COLO668 (cell line): ENCODE measurements around the gene DCK.
"Not testable (repeated sequence)": the region's sequence is repeated elsewhere in the genome, so short reads cannot be mapped to it uniquely, and the experiment has no call there.

Experiments
- DNase-seq: peaks from one replicate; lab custom pipeline; 2025; ENCODE audit not compliant: unreplicated experiment; lab: John Stamatoyannopoulos, UW

Gene DCK

DNA sequence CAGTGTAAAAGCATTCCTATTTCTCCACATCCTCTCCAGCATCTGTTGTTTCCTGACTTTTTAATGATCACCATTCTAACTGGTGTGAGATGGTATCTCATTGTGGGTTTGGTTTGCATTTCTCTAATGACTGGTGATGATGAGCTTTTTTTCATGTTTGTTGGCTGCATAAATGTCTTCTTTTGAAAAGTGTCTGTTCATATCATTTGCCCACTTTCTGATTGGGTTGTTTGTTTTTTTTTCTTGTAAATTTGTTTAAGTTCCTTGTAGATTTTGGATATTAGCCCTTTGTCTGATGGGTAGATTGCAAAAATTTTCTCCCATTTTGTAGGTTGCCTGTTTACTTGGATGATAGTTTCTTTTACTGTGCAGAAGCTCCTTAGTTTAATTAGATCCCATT is 6.2 kb downstream of the DCK start:
- DNase-seq, result not testable (repeated sequence)

DNA sequence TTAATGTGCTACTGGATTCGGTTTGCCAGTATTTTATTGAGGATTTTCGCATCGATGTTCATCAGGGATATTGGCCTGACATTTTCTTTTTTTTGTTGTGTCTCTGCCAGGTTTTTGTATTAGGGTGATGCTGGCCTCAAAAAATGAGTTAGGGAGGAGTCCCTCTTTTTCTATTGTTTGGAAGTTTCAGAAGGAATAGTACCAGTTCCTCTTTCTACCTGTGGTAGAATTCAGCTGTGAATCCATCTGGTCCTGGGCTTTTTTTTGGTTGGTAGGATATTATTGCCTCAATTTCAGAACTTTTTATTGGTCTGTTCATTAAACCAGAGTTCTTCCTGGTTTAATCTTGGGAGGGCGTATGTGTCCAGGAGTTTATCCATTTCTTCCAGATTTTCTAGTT is 7.9 kb downstream of the DCK start:
- not testable (repeated sequence) for DNase-seq

DNA sequence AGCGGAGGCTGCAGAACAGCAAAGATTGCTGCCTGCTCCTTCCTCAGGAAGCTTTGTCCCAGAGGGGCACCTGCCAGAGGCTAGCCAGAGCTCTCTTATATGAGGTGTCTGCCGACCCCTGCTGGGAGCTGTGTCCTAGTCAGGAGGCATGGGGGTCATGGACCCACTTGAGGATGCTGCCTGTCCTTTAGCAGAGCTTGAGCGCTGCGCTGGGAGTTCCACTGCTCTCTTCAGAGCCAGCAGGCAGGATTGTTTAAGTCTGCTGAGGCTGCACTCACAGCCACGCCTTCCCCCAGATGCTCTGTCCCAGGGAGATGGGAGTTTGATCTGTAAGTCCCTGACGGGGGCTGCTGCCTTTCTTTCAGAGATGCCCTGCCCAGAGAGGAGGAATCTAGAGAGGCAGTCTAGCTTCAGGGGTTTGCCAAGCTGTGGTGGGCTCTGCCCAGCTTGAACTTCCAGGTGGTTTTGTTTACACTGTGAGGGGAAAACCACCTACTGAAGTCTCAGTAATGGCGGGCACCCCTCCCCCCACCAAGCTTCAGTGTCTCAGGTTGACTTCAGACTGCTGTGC is 10.9 kb downstream of the DCK start:
- DNase-seq, result peak; percentile 10

DNA sequence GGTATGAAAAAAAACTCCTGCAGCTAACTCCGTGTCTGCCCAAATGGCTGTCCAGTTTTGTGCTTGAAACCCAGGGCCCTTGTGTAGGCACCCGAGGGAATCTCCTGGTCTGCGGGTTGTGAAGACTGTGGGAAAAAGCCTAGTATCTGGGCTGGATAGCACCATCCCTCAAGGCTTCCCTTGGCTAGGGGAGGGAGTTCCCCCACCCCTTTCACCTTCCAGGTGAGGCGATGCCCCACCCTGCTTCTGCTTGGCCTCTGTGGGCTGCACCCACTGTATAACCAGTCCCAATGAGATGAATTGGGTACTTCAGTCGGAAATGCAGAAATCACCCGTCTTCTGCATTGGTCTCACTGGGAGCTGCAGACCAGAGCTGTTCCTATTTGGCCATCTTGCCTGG is 11.6 kb downstream of the DCK start:
- DNase-seq, result not testable (repeated sequence)

DNA sequence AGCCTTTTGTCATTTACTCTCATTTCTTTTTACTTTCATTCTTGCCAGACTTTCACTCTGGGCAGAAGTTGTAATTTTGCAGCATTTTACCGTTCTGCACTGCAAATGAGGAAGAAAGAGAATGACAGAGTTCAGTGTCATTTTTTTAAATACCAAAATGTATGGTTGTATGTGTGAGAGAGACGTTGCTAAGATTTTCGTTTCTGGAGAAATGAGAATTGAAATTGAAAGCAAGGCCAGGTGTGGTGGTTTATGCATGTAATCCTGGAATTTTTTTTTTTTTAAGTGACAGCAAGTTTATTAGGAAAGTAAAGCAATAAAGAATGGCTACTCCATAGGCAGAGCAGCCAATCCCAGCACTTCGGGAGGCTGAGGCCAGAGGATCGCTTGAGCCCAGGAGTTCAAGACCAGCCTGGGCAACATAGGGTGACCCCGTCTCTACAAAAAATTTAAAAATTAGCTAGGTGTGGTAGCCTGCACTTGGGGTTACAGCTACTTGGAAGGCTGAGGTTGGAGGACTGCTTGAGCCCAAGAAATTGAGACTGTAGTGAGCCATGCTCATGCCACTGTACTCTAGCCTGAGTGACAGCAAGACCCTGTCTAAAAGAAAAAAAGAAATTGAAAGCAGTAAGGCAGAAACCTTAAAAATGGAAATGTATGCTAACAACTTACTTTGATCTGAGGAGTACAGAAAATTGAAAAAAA is 12.9 kb downstream of the DCK start:
- DNase-seq, result no peak

DNA sequence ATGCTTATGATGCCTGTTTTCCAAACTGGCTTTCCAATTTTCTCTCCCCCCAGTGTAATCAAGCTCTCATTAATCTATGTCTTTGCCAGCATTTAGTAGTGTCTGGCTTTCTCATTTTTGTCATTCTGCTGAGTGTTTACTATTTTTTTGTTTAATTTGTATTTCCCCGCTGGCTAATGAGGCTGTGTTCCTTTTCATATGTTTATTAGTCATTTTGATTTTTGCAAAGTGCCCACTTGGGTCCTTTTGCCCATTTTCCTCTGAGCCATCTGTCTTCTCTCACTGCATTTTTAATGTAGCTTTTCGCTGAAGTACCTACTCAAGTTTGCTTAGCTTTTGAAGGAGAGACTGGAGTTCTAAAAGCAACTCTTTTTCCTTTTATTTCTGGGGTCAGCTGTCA is 14.7 kb downstream of the DCK start:
- DNase-seq, result no peak

DNA sequence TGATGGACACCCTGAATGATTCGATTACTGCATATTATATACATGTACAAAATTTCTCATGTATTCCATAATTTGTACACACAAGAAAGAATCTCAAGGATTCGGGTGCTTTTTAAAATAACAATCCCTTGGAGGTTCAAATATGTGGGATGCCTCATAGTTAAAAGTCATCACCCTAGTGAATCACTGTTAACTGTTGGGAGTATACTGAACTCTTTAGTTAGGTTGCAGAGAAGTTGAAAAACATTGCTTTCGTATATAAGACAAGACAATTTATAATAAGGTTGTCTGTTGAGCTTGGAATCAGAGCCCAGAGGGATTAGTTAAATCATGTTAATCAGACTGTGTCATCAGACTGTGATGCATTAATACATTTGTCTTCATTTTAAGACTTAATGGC is 15.6 kb downstream of the DCK start:
- DNase-seq, result no peak

DNA sequence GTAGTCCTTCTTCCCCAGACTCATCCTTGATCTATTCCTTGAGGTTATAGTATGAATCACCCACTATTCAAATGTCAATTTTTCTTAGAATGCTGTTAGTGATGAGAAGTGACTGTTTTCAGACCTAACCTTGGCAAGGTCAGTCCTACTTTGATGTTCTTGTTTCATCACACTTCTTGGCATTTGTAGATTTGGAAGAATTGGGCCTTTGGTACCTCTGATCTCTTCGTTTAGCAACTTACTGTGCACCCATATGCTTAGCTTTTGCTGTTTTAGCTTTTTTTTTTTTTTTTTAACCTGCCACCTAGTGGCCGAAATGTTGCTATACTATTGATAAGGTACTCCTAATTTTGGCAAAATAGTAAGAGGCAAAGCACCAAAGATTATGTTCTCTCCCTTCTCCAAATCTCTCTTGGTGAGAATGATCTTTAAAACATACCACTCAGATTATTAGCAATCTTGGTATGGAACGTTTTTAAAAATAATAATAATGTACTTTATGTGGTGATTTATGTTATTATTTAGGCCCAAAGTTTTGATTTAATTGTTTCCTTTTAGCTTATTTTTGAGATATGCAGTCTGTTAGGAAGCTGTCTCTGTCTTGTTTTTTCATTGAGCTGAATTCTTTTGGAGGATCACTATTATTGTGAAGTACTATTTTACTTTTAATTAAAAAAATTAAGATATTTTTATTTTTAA is 16.6 kb downstream of the DCK start:
- DNase-seq, result no peak

DNA sequence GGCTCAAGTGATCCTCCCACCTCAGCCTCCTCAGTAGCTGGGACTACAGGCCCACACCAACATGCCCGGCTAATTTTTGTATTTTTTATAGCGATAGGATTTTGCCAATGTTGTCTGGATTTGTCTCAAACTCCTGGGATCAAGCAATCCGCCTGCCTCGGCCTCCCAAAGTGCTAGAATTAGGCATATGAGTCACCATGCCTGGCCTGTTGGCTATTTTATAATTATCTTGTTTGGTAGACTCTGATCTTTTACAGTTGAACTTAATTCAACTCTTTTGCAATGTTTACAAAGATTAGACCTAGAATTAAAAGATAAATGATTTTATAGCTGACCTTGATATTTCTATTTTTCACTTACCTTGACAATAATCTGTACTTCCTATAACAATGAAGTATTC is 18.0 kb downstream of the DCK start:
- DNase-seq, result no peak

DNA sequence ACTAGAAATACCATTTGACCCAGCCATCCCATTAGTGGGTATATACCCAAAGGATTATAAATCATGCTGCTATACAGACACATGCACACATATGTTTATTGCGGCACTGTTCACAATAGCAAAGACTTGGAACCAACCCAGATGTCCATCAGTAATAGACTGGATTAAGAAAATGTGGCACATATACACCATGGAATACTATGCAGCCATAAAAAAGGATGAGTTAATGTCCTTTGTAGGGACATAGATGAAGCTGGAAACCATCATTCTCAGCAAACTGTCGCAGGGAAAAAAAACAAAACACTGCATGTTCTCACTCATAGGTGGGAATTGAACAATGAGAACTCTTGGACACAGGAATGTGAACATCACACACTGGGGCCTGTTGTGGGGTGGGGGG is 23.9 kb downstream of the DCK start:
- DNase-seq, result not testable (repeated sequence)

DNA sequence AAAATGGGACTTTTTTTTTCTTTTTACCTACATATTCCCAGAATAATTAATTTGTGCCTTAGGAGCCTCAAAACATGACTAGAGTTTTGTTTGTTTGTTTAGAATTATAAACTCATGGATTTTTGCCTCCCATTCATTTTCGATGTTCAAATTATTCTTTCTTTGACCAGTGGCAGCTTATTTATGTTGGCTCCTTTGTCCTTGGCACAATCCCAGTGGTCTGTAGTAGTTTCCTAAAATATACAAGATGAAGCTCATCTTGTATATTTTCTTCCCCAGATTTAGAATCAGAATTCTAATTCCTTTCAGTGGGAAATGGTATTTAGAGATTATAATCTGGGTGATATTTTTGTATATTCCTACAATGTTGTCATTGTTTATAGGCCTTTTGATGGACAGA is 27.2 kb downstream of the DCK start:
- DNase-seq, result no peak

DNA sequence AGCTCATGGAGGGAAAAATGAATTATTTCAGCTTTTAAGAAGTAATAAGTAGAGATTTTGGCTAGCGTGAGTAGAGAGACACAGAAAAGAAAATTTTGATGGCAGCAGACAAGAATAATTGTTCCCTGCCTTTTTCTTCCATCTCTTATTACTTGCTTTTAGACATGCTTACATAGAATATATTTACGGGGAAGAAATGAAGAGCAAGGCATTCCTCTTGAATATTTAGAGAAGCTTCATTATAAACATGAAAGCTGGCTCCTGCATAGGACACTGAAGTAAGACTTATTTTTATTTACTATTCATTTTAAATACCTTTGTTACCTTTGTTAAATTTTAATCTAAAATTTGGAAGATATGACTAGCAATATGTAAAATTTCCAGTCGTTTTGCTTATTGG is 32.2 kb downstream of the DCK start:
- DNase-seq, result no peak

DNA sequence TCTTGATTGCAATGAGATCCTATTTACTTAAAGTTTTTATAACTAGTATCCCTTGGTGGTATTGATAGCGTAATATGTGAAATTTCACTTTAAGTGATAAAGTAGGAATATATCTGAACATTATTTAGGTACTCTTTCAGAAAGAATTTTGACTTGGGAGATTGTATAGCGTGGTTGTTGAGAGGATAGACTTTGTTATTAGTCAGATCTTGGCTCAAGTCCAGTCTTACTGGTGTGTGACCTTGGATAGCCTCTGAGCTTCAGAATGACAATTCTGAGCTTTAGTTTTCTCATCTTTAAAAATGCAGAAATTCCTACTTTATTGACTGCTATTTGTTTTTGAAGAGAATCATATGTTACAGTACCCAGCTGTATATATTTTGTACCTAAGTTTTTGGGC is 32.6 kb downstream of the DCK start:
- no peak for DNase-seq

DNA sequence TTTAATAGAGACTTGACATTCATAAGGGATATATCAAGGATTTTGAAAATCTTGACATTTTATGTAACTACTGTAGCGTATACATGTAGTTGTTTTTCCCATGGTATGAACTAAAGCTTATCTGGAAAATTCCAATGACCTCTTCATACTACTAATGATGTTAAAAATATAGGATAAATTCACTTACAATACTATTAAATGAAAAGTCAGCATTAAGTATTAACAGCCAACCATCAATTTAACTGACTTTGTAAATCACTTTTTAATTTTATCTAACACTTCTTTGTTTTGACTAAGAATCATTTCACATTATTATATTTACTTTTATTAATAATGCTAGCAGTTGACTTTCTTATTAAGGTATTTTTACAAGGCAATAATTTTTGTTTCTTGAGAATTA is 34.2 kb downstream of the DCK start:
- no peak for DNase-seq

DNA sequence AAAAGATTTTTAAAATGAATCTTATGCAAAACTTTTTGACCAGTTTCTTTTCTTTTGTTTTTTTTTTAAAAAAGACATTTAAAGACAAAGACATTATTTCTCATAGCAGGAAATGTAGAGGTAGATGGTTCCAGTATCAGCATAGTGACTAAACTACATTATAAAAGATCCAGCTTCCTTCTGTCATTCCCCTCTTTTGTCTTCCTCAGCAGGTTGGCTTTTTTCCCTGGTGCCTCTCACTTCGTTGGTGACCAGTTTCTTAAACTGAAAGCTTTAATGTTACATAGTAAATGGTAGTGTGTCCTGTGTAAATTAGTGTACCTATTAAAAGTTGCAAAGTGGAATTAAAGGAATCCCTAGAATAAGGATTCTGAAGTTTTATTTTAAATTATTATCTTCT is 36.1 kb downstream of the DCK start:
- no peak for DNase-seq

DNA sequence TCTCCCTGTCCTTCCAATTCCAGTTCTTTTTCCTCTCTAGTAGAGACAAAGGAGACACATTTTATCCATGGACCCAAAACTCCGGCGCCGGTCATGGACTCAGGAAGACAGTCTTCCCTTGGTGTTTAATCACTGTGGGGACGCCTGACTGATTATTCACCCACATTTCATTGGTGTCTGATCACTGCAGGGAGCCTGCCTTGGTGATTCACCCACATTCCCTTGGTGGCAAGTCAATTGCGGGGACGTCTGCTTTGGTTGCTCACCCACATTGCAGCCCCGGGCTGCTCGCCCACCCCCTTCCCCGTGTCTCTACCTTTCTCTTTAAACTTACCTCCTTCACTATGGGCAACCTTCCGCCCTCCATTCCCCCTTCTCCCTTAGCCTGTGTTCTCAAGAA is 38.7 kb downstream of the DCK start:
- DNase-seq, result not testable (repeated sequence)

DNA sequence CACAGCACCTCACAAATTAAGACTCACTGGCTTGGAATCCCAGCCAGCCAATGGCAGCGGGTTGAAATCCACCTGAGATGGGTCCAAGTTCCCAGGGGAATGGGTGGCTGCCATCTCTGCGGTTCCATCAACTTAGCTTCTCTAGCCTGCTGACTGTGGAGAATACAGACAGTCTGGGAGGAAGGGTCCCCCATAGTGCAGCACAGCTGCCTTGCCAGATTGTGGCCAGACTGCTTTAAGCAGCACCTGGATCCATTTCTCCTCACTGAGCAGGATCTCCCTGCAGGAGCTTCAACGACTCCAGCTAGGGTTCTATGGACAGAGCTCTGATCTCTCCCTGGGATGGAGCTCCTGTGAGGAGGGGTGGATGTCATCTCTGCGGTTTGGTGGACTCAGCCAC is 51.8 kb downstream of the DCK start:
- no peak for DNase-seq

DNA sequence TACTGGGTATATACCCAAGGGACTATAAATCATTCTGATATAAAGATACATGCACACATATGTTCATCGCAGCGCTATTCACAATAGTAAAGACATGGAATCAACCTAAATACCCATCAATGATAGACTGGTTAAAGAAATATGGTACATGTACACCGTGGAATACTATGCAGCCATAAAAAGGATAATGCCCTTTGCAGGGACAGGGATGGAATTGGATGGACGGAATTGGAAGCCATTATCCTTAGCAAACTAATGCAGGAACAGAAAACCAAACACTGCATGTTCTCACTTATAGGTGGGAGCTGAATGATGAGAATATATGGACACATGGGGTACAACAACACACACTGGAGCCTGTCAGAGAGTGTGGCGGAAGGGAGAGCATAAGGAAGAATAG is 55.9 kb downstream of the DCK start:
- DNase-seq, result no peak

DNA sequence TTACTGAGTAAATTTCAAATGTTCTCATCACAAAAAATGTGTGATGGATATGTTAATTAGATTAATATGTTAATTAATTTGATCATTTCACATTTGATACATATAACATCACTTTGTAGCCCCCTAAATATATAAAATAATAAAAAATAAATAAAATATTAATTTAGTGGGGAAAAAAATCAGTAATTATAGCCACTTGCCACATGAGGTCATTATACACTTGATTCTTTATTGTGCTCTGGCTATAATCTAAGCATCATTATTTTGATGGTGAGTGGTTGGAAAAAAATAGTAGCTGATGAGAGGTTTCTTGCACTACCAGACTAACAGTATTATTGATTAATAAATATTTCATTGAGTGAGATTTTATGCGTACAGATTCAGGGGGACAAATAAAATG is 57.4 kb downstream of the DCK start:
- DNase-seq, result no peak

DNA sequence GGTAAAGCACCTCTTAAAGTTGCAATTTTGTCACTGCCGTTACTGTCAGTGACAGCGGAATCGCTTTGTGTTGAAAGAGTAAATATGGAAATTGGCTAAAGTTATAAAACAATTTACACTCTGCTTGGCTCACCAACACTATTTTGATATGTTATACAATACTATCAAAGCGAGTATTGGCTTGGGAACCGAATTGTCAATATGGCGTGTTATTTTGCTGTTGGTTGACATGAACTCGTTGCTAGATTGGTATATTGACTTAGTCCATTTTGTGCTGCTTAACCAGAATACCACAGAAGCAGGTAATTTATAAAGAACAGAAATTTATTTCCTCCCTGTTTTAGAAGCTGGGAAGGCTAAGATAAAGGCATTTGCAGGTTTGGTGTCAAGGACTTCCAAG is 58.6 kb downstream of the DCK start:
- no peak for DNase-seq

DNA sequence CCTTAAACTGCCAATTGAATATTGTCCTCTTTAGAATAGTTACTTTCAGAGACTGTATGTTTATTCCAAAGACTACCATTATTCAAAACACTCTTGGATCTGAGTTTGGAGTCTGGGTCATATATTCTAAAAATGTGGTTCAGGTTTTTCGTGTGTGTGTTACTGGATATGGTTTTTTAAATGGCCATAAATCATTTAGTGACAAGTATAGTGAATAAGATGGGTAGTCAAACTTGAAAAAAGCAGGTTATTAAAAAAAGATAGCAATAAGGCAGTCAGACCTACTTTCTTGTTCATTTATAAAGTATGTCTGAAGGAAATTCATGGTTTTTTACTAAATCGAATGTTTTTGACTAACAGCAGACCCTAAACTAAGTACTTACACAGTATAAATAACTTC is 59.3 kb downstream of the DCK start:
- DNase-seq, result no peak

DNA sequence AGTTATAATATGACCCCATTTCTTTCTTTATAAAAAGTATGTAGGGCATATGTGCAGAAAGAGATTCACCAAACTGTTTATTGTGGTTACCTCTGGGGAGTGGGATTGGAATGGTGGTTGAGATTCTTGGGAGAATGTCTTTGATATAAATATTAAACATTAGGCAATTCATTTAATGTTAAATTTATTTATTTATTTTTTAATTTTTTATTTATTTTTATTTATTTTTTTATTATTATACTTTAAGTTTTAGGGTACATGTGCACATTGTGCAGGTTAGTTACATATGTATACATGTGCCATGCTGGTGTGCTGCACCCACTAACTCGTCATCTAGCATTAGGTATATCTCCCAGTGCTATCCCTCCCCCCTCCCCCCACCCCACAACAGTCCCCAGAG is 60.2 kb downstream of the DCK start:
- DNase-seq, result not testable (repeated sequence)

DNA sequence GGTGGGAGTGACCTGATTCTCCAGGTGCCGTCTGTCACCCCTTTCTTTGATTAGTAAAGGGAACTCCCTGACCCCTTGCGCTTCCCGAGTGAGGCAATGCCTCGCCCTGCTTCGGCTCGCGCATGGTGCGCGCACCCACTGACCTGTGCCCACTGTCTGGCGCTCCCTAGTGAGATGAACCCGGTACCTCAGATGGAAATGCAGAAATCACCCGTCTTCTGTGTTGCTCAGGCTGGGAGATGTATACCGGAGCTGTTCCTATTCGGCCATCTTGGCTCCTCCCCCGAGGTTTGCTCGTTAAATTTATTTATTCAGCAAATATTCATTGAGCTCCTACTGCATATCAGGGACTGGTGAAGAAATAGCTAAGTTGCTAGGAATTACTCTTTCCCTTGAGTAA is 66.1 kb downstream of the DCK start:
- DNase-seq, result peak; percentile 14
